Sigmoid colon (tissue), 4 donors: ENCODE data around the gene STEAP3.

Experiments
- CTCF ChIP-seq, 4 experiments: fragments of 450-650 bp in 3 of 4; fragments of 200-600 bp in 1 of 4; IDR thresholded peaks; one replicate each; pipeline ENCODE4 v1.5.1; 2016 to 2019; ENCODE audit warnings: antibody characterized with exemption in 4 of 4, mild to moderate bottlenecking in 3 of 4, moderate library complexity in 2 of 4
- EP300 ChIP-seq, 4 donors: sonication (generic); formaldehyde crosslinking; IDR thresholded peaks; one replicate each; pipeline ENCODE4 v1.6.1; 2017; ENCODE audit warnings: antibody characterized with exemption in 4 of 4
- POLR2A ChIP-seq, 2 donors: fragments of 450-650 bp; IDR thresholded peaks; one replicate each; pipeline ENCODE4 v1.6.1; 2016; ENCODE audit warnings: antibody characterized with exemption in 2 of 2, mild to moderate bottlenecking in 2 of 2, moderate library complexity in 2 of 2
- POLR2AphosphoS5 ChIP-seq, 4 donors: sonication (generic); formaldehyde crosslinking; IDR thresholded peaks; one replicate each; pipeline ENCODE4 v1.6.1; 2017; ENCODE audit warnings: antibody characterized with exemption in 4 of 4

DNA sequence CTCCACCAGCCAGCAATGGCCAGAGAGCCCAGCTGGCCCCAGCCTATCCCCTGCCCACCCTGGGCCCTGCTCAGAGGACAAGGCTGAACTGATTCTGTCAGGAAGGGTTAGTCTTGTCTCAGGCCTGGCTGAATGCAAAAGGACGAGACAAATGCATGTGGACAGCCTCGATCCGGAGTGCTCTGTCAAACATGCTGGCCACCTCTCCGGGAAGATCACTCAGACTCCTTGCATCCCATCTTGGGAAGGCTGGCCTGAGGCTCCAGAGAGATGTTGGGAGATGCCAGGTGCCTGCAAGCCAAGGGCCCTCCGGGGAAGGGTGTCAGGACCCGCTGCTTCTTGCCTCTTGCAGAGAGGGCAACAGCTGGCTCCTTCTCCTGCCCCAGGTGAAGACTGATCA is 44.9 kb upstream of the STEAP3 start:
- TF ChIP-seq POLR2A (IDR thresholded peaks at IDR 0.05) (no peak), CTCF (IDR thresholded peaks at IDR 0.05) (no peak), POLR2AphosphoS5 (IDR thresholded peaks at IDR 0.05) (no peak), EP300 (IDR thresholded peaks at IDR 0.05) (no peak)
